T-helper 2 cell treated with Interferon-gamma antibody and Interleukin-4, amounts not matched to agents 100 ng/mL and 5 ng/mL, for 36 hours (primary cell): ENCODE data around the gene MAP4K5. TPM values are rescaled to one million over a fixed set of nuclear protein-coding genes. Genes with fewer than 3 reads are reported as not detected.

ENCODE experiments used
- intact Hi-C: fragments of 100-400 bp; cut with micrococcal nuclease; formaldehyde crosslinking; loops from one replicate; pipeline ENCODE4 v1.15.1; 2023
- total RNA-seq: library from RNA; stranded (reverse); gene quantifications from 2 replicates; pipeline ENCODE4 v1.2.3, GENCODE V29; 2022

The MAP4K5 gene
- total RNA-seq, 1 donor from 2014 or later = 22.1 TPM

DNA sequence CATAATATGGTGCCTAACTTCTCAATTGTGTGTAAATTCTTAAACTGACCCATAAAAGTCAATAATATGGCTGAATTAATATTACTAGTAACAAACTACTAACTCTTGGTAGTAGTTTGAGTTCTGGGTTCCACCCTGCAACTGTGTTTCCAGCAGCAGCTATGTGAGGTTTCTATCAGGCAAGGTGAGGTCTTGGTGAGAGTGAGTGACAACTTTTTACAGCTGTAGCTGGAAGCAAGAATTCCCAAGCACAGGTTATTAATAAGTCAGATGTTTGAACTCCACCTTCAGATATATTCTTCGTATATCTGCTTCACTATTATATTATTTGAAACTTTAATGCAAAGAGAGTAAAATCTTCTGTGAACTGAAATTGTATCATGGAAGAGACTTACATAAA lies 43.8 kb downstream of the MAP4K5 start:
- intact Hi-C loops = no loop called here

DNA sequence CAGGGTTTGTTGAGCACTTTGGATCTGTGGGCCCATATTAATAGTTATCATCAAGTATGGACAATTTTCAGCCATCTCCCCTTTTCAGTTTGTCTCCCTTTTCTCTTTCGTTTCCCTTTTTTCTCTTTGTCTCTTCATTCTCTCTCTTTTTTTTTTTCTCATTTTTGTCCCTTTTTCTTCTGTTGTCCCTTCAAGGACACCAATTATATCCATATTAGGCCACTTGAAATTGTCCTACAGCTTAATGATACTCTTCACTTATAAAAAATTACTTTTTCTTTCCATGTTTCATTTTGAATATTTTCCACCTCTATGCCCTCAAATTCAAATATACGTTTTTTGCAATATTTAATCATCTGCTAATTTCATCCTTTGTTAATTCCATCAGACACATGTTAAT lies 53.3 kb downstream of the MAP4K5 start:
- intact Hi-C loops = no loop called here

DNA sequence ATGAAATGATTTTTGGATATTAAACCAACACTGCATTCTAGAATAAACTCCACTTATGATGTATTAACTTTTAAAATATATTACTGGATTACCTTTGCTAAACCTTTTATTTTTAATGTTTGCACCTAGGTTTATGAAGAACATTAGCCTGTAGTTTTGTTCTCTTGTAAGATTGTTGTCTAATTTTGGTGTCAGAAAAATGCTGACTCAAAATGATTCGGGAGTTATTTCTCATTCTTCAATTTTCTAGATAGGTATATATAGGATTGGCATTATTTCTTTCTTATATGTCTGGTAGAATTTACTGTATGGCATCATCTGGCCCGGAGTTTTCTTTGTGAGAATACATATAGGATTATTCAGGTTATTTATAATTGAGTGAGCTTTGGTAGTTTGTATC lies 54.6 kb downstream of the MAP4K5 start:
- intact Hi-C loops = no loop called here

DNA sequence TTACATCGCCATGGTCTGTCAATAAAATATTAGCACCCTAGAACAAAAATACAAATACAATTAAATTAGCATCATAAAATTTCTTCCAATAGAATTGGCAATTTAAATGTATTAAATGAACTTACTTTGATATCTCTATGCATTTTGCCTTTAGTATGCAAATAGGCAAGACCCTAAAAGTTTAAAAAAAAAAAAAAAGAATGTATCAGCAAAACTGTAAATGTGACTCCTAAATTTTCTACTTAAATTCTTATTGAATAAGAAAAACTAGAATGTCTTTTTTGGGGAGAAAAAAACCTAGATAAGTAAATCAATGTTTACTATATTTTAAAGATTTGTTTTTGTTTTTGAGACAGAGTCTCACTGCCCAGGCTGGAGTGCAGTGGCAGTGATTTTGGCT lies 56.2 kb downstream of the MAP4K5 start:
- intact Hi-C loops = no loop called here

DNA sequence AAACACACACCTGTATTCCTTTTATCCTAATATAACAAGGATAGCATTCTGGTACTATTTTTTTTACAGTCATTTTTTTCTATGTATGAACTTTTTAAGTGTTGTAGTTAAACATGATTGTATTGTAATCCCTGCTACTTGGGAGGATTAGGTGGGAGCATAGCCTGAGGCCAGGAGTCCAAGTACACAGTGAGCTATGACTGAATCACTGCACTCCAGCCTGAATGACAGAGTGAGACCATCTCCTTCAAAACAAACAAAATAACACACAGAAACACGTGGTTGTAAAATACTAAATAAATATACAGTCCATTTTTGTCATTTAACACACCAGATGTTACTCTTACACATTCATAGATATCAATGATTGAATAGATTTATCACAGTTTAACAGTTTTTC lies 56.9 kb downstream of the MAP4K5 start:
- intact Hi-C loops = no loop called here

DNA sequence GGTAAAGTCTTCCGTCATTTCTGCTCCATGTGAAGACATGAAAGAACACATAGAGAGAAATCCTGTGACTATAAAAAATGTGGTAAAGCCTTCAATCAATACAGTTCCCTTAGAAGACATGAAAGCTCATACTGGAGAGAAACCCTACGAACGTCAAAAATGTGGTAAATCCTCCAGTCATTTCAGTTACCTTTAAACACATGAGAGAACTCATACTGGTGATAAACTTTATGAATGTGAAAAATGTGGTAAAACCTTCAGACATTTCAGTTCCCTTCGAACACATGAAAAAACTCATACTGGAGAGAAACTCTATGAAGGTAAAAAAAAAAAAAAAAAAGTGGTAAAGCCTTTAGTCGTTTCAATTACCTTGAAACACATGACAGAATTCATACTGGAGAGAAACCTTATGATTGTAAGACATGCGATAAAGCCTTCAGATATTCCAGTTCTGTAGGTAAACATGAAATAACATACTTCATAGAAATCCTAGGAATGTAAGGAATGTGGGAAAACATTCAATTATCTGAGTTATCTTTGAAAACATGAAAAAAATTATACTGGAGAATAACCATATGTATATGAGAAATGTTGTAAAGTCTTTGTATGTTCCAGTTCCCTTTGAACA lies 60.4 kb downstream of the MAP4K5 start:
- intact Hi-C loops = no loop called here

DNA sequence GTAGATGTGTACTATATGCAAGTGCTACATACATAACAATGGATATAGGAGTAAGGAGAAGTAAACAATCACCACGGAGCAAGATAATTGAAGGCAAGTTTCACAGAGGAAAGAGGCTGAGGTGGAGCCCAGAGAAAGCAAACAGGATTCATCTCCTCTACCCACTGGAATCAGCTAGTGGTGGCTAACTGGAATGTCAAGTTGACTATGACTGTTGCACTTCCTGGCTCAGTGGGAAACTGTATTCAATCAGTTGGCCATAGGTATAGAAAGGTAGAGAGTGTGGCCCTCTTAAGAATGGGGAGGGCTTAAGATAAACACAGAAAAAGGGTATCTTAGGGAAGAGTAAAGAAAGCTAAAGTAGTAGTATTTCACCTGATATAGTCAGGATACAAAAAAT lies 62.4 kb downstream of the MAP4K5 start:
- intact Hi-C loops = no loop called here

DNA sequence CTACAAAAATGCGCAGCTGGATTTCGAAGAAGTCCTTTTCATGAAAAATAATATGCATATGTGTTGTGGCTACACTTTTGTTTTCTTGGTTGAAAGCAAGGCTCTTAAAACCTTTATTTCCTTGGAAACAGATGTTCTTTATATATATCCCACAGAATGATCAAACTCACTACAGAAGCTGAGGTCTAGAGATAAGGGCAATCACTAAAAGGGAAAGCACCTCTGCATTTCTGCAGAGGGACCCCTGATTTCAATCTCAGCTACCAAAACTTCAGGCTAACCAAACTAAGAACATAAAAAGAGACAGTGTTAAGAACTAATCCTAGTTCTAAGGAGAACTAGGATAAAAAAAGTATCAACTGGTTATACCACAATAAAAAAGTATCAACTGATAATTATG lies 70.3 kb downstream of the MAP4K5 start:
- intact Hi-C loops = no loop called here

DNA sequence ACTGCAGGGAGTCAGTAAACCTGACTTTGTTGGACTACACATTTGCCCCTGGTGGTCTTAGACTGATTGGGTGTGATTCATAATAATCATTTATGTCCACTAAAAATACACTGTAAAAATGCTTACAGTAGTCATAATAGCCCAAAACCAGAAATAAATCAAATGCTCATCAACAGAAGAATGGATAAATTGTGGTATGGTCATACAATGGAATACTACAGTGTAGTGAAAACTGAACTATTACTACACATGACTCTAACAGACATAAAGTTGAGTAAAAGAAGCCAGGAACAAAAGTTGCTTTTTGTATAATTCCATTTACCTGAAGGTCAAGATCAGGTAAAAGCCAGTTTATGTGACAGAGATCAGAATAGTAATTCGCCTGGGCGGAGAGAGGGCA lies 78.5 kb downstream of the MAP4K5 start:
- intact Hi-C loops = no loop called here

DNA sequence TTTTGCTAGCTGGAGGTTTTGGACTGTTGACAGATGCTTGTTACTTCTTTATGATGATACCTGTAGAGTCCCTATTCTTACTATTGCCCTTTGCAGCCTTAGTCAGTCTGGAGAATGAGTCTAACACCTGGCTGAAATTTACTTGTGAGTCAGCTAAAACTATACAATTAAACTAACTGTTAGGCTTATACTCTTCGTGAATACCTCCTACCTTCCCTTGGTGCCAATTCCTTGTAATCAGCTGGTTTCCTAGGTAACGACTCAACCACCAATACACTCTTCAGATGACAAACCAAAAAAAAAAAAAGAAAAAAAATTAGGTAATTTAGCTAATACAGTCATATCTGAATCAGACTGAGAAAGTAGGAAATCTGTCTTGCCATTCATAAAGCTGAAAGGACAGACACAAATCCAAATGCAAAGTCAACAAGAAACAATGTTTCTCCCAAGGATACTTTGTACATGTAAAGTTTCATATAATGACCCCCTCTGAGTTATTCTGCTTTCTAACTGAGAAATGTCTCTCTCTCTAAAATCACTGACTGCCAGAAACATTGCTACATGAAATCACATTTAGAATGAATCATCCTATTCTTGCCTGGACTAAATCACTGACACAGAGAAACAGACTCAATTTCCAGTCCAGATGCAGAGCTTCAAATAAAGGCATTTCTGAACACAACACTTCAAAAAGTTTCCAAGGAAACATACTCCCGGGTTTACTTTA lies 79.2 kb downstream of the MAP4K5 start:
- intact Hi-C loops = no loop called here

DNA sequence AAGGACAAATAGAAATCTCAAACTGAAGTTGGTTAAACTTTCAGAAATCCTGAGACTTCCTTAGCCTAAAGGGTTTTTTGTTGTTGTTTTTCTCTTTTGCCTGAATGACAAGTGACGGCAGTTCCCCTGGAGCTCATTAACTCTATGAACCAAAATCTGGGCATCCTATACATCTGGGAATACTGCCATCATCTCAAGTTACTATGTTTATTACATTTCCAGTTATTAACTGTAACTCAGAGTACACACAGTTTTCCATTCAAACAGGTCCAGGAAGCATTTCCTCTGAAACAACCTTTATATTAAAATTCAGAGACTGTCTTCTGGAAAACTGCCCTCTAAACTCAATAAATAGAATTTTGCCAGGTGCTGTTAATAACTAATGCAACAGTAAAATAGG lies 80.1 kb downstream of the MAP4K5 start:
- intact Hi-C loops = no loop called here

DNA sequence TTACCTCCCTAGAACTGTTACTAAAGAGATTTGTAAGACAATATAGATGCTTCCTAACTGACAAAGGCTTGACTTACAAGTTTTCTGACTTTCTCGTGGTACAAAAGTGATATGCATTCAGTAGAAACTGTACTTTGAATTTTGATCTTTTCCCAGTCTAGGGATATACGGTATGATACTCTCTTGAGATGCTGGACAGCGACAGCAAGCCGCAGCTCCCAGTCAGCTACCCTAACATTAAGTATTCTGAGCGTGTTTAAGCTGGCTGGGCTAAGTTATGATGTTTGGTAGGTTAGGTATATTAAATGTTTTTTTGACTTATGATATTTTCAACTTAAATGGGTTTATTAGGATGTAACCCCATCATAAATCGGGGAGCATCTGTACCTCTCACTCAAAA lies 80.5 kb downstream of the MAP4K5 start:
- intact Hi-C loops = no loop called here

DNA sequence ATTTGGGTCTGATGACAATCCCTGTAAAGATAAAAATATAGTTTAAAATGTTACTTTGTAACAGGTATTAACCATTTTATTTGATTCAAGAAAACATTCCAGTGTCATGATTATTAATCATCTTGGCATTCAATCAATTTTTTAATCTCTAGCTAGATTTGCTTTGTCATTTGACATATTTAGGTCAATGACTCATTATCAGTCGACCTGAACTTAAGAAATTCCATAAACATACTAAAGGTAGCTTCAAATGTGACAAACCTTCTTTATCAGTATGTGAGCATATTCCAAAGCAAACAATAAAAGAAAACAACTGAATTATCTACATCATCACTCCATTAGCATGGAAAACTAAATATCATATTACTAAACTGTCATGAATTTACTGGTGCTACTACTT lies 84.9 kb downstream of the MAP4K5 start:
- intact Hi-C loops = no loop called here

DNA sequence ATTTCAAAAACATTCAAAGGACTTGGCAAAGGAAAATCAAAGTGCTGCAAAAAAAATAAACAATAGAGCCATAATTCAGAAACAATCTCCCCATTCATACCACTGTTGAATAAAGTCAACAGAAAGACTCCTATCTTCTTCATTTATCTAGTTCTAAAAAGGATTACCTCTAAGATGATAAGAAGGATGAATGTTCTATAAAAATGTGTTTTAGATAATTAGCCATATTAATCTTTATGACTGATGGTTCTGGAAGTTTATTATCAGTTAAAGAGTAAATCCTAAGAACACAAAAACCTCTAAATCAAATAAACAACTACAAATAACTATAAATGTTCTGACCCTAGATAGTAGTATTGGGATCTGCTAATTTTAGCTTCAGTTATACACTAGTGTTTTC lies 97.8 kb downstream of the MAP4K5 start:
- intact Hi-C loops = no loop called here

DNA sequence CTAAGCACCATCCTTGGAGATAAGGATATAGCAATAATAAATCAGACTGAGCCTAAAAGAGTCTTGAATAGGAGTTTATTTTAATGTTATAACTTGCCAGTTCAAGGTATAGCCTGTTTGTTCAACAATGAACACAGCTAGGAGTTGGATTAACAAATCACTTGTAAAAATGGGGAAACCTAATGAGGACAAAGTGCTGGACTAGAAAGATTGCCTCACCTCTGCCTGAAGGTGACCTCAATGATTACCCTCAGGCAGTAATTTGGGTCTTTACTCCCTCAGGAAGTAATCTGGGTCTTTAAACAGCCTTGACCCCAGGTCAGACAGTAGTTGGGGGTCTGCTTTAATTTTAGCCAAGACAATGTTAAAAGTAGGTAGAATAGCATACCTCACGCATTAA lies 100.2 kb downstream of the MAP4K5 start:
- intact Hi-C loops = no loop called here

DNA sequence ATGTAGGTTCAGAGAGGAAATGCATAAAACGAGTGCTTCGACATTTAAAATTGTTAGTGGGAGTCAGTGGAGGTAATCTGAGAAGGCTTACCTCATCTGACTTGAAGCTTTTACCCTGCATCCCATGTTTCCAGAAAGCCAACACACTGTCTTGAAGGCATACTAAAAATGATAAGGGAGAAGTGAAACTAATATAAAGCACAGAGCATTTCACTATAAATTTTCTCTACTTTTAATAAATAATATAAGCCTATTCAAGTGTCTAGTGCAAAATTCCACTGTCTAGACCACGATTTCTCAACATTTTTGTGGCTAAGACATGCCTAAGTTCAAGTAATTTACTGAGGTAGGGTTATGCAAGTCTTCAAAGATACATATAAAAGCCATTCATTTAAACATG lies 106.6 kb downstream of the MAP4K5 start:
- intact Hi-C loops = no loop called here

DNA sequence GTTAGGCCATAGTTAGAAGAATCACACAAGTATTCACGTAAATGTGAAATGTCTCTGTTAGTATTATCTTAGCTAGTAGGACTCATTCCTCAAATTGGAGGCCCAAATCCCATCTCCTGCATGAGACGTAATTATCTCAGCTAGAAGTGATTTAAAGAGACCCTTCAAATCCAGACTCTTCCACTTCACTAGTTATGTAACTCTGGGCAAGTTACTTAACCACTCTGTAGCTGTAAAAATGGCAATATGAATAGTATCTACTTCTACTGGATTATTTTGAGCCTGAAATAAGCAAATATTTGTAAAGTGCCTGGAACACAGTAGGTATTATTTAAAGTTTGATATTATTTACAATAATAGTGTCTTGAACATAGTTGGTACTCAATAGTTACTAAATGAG lies 107.3 kb downstream of the MAP4K5 start:
- intact Hi-C loops = no loop called here

DNA sequence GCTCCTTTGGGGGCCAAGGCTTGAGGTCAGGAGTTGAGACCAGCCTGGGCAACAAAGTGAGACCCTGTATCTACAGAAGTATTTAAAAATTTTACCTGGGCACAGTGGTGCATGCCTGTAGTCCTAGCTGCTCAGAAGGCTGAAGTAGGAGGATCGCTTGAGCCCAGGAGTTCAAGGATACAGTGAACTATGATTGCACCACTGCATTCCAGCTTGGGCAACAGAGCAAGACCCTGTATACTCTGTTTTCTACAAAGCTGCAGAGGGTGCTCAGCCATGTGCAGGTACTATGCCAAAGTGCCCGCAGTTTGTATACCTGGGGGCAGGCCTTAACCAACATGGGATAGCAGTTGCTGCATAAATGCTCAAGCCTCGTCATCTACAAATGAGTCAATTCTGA lies 108.8 kb downstream of the MAP4K5 start:
- intact Hi-C loops = no loop called here

DNA sequence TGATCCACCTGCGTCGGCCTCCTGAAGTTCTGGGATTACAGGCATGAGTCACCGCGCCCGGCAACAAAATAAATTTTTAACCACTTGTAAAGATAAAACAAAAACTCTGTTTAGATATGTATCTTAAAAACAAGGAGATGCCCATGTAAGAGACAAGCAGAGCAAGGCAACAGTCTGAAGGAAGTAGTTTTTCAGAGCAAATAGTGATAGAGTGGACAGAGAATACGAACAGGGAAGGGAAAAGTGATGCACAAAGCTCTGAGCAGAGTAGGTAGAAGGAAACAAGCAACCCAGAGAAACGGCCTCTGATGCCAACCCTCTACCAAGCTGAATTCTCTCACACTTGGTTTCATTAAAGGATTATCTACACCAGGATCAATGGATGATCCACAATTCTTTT lies 110.9 kb downstream of the MAP4K5 start:
- intact Hi-C loops = no loop called here

DNA sequence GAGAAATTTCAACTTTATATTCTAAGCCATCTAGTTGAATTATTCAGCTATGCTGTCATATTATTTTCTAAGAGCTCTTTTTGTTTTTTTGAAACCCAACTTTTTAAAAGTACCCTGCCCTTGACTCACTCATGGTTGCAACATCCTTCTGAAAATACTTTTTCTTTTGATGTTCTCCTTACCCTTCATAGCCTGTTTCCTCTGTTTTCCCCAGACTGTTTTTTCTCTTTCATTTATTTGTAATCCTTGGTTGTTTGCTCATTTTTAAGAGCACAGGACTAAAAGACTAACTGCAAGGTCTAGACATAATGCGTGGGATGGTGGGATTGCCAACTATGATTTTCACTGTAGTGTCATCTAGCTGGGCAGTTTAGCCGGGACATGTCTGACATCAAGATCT lies 114.5 kb downstream of the MAP4K5 start:
- intact Hi-C loops = no loop called here

DNA sequence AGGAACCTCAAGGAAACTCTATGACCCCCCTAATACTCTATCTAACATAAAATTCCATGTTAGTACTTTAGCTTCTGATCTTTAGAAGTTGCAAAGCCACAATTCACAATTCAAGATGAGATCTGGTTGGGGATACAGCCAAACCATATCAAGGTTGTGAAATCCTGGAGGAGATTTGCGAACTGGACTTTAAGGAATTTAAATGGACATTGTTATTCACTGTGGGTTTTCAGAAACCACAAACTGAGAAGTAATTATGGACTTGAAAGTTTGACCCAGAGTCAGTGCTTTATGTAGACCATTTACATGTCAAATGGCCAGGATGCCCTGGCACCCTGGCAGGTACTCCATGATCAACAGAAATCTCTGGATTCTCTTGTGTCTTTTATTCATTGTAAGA lies 121.4 kb downstream of the MAP4K5 start:
- intact Hi-C loops = no loop called here

DNA sequence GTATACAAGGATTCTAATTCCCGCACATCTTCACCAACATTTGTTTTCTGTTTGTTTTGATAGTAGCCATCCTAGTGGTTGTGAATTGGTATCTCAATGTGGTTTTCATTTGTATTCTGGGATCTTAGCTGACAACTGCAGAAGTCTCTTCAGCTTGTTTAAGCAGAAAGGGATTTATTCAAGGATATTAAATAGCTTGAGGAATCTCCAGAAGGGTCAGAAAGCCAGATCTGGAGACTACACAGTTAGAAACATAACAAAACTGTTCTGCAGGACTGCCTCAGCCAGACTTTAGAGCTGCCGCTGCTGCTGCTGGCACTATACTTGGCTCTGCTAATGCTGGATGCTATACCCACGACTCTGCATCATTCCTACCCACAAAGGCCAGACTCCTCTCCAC lies 122.3 kb downstream of the MAP4K5 start:
- intact Hi-C loops = no loop called here

DNA sequence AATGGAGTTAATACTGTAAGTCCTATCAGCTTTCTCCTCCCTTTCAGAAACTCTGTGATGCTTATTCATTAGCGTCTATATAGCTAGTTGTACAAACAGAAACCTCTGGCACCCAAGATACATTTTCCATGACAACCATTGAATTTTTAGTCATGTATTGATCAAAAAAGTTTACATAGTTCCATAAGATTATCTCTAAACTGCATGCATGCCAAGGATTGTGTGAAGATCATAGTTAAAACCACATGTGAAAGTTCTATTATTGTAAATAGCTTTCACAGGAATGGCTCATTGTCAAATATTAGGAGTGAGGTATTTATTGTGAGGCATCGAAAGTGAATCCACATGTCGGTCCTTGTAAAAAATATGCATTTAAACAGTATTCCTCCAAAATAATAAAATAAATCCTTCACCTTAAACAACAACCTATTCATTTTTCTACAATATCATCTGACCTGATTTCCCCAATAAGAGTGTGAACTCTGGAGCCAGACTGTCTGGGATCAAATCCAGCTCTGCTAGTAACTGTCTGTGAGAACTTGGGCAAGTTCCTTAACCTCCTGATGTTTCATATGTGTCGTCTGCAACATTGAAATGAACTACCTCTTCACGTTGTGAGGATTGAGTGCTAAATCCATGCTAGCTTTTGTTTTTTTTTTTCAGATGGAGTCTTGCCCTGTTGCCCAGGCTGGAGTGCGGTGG lies 125.1 kb downstream of the MAP4K5 start:
- intact Hi-C loops = no loop called here
